Nephron progenitor cell (in vitro differentiated cells): ENCODE results near the gene ALPI.

Experiments used
- DNase-seq: peaks from one replicate; pipeline ENCODE4 v3.0.0; 2021
- H3K27ac Mint-ChIP-seq: 2 replicates; pipeline ENCODE4 v1.8.0; 2021; ENCODE audit warnings: mild to moderate bottlenecking, moderate library complexity, mixed read lengths
- H3K27me3 Mint-ChIP-seq: 2 replicates; pipeline ENCODE4 v1.8.0; 2021; ENCODE audit warnings: mild to moderate bottlenecking, low read depth, mixed read lengths; ENCODE audit not compliant: poor library complexity
- H3K36me3 Mint-ChIP-seq: 2 replicates; pipeline ENCODE4 v1.8.0; 2021; ENCODE audit warnings: low read depth, mixed read lengths
- H3K4me1 Mint-ChIP-seq: 2 replicates; pipeline ENCODE4 v1.8.0; 2021; ENCODE audit warnings: mixed read lengths
- H3K4me3 Mint-ChIP-seq: 2 replicates; pipeline ENCODE4 v1.8.0; 2021; ENCODE audit warnings: mild to moderate bottlenecking, moderate library complexity, mixed read lengths
- H3K9me3 Mint-ChIP-seq: 2 replicates; pipeline ENCODE4 v1.8.0; 2021; ENCODE audit warnings: mild to moderate bottlenecking, moderate library complexity, mixed read lengths
- CTCF ChIP-seq: fragments of 200-600 bp; sonication (generic); IDR thresholded peaks from 2 replicates; pipeline ENCODE4 v1.5.0; 2021; ENCODE audit warnings: antibody characterized with exemption

ALPI gene

DNA sequence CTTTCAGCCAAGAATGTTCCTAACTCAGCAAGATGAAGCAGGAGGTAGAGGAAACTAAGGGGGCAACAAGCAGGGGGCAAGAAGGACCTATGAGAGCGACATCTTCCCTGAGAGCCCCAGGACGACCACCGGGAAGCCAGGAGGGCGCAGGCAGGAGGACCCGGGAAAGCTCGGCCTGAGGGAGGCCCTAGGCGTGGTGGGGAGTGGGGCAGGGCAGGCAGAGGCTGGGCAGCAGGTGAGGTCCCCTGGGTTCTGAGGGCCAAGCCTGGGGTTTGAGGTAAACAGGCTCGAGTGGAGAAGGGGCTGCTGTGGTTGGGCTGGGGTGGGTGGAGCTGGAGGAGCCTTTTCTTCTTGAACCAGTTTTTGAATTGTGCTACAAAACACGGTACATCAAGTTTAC is 1.3 kb upstream of the ALPI start:
- Mint-ChIP-seq H3K27me3 (peaks cover 21% of the 10 kb centered on the region), H3K27ac (no peak overlapping the region), H3K9me3 (no peaks in the 10 kb centered on the region), H3K36me3 (no peaks in the 10 kb centered on the region), H3K4me3 (no peak overlapping the region), H3K4me1 (peaks cover 14% of the 10 kb centered on the region)
- no peak for TF ChIP-seq CTCF
- DNase-seq, result no peak

- no peak for TF ChIP-seq CTCF
- H3K9me3 Mint-ChIP-seq, result no peaks in the 10 kb centered on the region
- peaks cover 14% of the 10 kb centered on the region for H3K4me1 Mint-ChIP-seq
- H3K36me3 Mint-ChIP-seq, result no peaks in the 10 kb centered on the region
- H3K27me3 Mint-ChIP-seq, result peaks cover 25% of the 10 kb centered on the region
- H3K4me3 Mint-ChIP-seq, result no peak overlapping the region
- no peak for DNase-seq
- H3K27ac Mint-ChIP-seq, result no peak overlapping the region
These were observed 555 bp downstream of the ALPI start for GRCh38 chr2:232456296-232457120.

- peaks cover 34% of the 10 kb centered on the region for H3K27me3 Mint-ChIP-seq
- no peaks in the 10 kb centered on the region for H3K36me3 Mint-ChIP-seq
- DNase-seq, result no peak
- H3K27ac Mint-ChIP-seq, result no peak overlapping the region
- no peak for TF ChIP-seq CTCF
- H3K9me3 Mint-ChIP-seq, result no peaks in the 10 kb centered on the region
- no peak overlapping the region for H3K4me3 Mint-ChIP-seq
- H3K4me1 Mint-ChIP-seq, result peaks cover 14% of the 10 kb centered on the region
These were observed 1.4 kb downstream of the ALPI start for GRCh38 chr2:232457121-232458011.

DNA sequence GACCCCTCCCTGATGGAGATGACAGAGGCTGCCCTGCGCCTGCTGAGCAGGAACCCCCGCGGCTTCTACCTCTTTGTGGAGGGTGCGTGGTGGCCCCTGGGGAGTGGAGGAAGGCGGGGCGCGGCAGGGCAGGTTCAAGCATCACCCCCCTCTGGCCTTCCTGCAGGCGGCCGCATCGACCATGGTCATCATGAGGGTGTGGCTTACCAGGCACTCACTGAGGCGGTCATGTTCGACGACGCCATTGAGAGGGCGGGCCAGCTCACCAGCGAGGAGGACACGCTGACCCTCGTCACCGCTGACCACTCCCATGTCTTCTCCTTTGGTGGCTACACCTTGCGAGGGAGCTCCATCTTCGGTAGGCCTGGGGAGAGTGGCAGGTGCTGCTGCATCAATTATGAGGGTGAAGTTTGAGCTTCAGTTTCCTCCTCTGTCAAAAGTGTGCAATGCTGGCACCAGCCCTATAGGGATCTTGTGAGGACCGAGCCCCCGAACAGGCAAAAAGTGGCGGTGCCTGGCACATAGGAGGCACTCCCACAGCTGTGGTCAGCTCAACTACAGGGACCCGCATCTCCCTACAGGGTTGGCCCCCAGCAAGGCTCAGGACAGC is 2.2 kb downstream of the ALPI start:
- no peaks in the 10 kb centered on the region for H3K9me3 Mint-ChIP-seq
- no peak for TF ChIP-seq CTCF
- no peak overlapping the region for H3K27ac Mint-ChIP-seq
- H3K27me3 Mint-ChIP-seq, result peaks cover 42% of the 10 kb centered on the region
- H3K4me3 Mint-ChIP-seq, result no peak overlapping the region
- peaks cover 12% of the 10 kb centered on the region for H3K4me1 Mint-ChIP-seq
- no peak for DNase-seq
- no peaks in the 10 kb centered on the region for H3K36me3 Mint-ChIP-seq

- no peak for TF ChIP-seq CTCF
- Mint-ChIP-seq H3K27ac (no peak overlapping the region), H3K4me3 (no peak overlapping the region), H3K36me3 (no peaks in the 10 kb centered on the region), H3K27me3 (peaks cover 48% of the 10 kb centered on the region), H3K9me3 (no peaks in the 10 kb centered on the region), H3K4me1 (peaks cover 5% of the 10 kb centered on the region)
- DNase-seq, result no peak
These were observed 2.9 kb downstream of the ALPI start for GRCh38 chr2:232458661-232459418.
